ENCODE data around the gene ITGAD. TPM values are rescaled to one million over a fixed set of nuclear protein-coding genes. Genes with fewer than 3 reads are reported as not detected.

ITGAD gene
- total and polyA plus RNA-seq, 2 donors from 2014 or later = 0.13 TPM; not detected in 1

GRCh38 chr16:31404353-31405064, 11.4 kb downstream of the ITGAD start:
- FAIRE-seq (no peak), DNase-seq (no peak)
- TF ChIP-seq, protein P1, sequence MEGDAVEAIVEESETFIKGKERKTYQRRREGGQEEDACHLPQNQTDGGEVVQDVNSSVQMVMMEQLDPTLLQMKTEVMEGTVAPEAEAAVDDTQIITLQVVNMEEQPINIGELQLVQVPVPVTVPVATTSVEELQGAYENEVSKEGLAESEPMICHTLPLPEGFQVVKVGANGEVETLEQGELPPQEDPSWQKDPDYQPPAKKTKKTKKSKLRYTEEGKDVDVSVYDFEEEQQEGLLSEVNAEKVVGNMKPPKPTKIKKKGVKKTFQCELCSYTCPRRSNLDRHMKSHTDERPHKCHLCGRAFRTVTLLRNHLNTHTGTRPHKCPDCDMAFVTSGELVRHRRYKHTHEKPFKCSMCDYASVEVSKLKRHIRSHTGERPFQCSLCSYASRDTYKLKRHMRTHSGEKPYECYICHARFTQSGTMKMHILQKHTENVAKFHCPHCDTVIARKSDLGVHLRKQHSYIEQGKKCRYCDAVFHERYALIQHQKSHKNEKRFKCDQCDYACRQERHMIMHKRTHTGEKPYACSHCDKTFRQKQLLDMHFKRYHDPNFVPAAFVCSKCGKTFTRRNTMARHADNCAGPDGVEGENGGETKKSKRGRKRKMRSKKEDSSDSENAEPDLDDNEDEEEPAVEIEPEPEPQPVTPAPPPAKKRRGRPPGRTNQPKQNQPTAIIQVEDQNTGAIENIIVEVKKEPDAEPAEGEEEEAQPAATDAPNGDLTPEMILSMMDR (IDR thresholded peaks at IDR 0.05; ENCODE audit: borderline replicate concordance, extremely low read depth, insufficient read depth) = no peak
- no peak overlapping the region for H3K9ac ChIP-seq (ENCODE audit: low read length in 3 of 3)
- no peak overlapping the region for H3K4me3 ChIP-seq (ENCODE audit: low read length in 3 of 3)
- no peaks in the 10 kb centered on the region for H3K4me1 ChIP-seq (ENCODE audit: control insufficient read depth in 2 of 3, insufficient read depth in 2 of 3, low read depth in 1 of 3, low read length in 3 of 3)
- no peaks in the 10 kb centered on the region for H3K9me3 ChIP-seq (ENCODE audit: control insufficient read depth in 2 of 3, insufficient read depth in 1 of 3, low read length in 3 of 3)
- no peaks in the 10 kb centered on the region for H3K36me3 ChIP-seq (ENCODE audit: control insufficient read depth in 2 of 3, insufficient read depth in 3 of 3, low read length in 3 of 3)
- intact Hi-C loops (cut with DNase I) = no loop called here
- no peak overlapping the region for H3K27ac ChIP-seq (ENCODE audit: low read depth in 2 of 2, low read length in 2 of 2)
- H3K27me3 ChIP-seq (ENCODE audit: control insufficient read depth, insufficient read depth, low read length) = no peaks in the 10 kb centered on the region

DNA sequence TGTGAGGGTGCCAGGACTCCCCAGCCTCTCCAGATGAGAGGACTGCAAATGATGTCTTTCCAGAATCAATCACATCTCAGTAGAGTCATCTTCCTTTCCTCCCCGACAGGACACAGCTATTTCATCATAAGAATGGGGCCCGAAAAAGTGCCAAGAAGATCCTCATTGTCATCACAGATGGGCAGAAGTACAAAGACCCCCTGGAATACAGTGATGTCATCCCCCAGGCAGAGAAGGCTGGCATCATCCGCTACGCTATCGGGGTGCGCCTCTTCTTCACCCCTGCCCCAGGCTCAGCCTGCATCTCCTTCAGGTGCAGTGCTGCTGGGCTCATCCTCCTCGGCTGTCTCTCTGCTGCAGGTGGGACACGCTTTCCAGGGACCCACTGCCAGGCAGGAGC, 14.3 kb downstream of the ITGAD start:
- Histone ChIP-seq H3K9me3 (ENCODE audit: control insufficient read depth in 2 of 3, insufficient read depth in 1 of 3, low read length in 3 of 3) (no peaks in the 10 kb centered on the region), H3K9ac (ENCODE audit: low read length in 3 of 3) (no peak overlapping the region), H3K27ac (ENCODE audit: low read depth in 2 of 2, low read length in 2 of 2) (no peak overlapping the region), H3K36me3 (ENCODE audit: control insufficient read depth in 2 of 3, insufficient read depth in 3 of 3, low read length in 3 of 3) (no peaks in the 10 kb centered on the region), H3K27me3 (ENCODE audit: control insufficient read depth, insufficient read depth, low read length) (no peaks in the 10 kb centered on the region), H3K4me3 (ENCODE audit: low read length in 3 of 3) (no peak overlapping the region), H3K4me1 (ENCODE audit: control insufficient read depth in 2 of 3, insufficient read depth in 2 of 3, low read depth in 1 of 3, low read length in 3 of 3) (no peaks in the 10 kb centered on the region)
- intact Hi-C loops (cut with DNase I) = no loop called here
- FAIRE-seq = no peak
- TF ChIP-seq, protein P1 (IDR thresholded peaks at IDR 0.05; ENCODE audit: borderline replicate concordance, extremely low read depth, insufficient read depth) = no peak
- no peak for DNase-seq

DNA sequence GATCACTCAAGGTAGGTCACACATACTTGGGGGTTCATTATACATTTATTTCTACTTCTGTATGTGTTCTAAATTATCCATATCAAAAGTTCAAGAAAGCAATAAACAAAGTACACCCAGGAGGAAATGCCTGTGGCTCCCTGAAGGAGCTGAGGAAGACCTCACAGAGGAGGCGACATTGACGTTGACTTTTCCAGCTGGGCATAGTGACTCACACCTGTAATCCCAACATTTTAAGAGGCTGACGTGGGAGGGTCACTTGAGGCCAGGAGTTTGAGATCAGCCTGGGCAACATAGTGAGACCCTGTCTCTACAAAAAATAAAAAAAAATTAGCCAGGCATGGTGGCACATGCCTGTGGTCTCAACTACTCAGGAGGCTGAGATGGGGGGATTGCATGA, 16.3 kb downstream of the ITGAD start:
- DNase-seq (no peak), FAIRE-seq (no peak)
- Histone ChIP-seq H3K4me3 (ENCODE audit: low read length in 3 of 3) (no peak overlapping the region), H3K4me1 (ENCODE audit: control insufficient read depth in 2 of 3, insufficient read depth in 2 of 3, low read depth in 1 of 3, low read length in 3 of 3) (no peaks in the 10 kb centered on the region), H3K27me3 (ENCODE audit: control insufficient read depth, insufficient read depth, low read length) (no peaks in the 10 kb centered on the region), H3K9me3 (ENCODE audit: control insufficient read depth in 2 of 3, insufficient read depth in 1 of 3, low read length in 3 of 3) (no peaks in the 10 kb centered on the region), H3K36me3 (ENCODE audit: control insufficient read depth in 2 of 3, insufficient read depth in 3 of 3, low read length in 3 of 3) (no peaks in the 10 kb centered on the region), H3K27ac (ENCODE audit: low read depth in 2 of 2, low read length in 2 of 2) (no peak overlapping the region), H3K9ac (ENCODE audit: low read length in 3 of 3) (no peak overlapping the region)
- intact Hi-C loops (cut with DNase I) = no loop called here
- TF ChIP-seq, protein P1 (IDR thresholded peaks at IDR 0.05; ENCODE audit: borderline replicate concordance, extremely low read depth, insufficient read depth) = no peak

DNA sequence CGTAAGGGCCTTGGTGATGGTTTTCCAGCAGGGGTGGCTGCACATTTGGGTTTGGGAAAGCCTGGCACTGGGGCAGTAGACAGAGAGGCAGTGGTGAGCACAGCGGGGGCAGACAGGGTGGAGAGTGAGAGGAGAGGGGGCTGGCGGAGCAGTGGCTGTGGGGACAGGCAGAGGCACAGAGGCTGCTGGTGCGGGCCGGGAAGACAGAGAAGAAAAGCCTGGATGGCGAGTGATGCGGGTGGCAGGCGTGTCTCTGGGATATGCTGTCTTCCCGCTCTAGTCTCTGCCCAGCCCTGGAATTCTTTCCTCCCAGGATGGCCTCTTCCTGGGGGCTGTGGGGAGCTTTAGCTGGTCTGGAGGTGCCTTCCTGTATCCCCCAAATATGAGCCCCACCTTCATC, 16.9 kb downstream of the ITGAD start:
- Histone ChIP-seq H3K27ac (ENCODE audit: low read depth in 2 of 2, low read length in 2 of 2) (no peak overlapping the region), H3K9ac (ENCODE audit: low read length in 3 of 3) (no peak overlapping the region), H3K4me1 (ENCODE audit: control insufficient read depth in 2 of 3, insufficient read depth in 2 of 3, low read depth in 1 of 3, low read length in 3 of 3) (no peaks in the 10 kb centered on the region), H3K36me3 (ENCODE audit: control insufficient read depth in 2 of 3, insufficient read depth in 3 of 3, low read length in 3 of 3) (no peaks in the 10 kb centered on the region), H3K9me3 (ENCODE audit: control insufficient read depth in 2 of 3, insufficient read depth in 1 of 3, low read length in 3 of 3) (no peaks in the 10 kb centered on the region), H3K27me3 (ENCODE audit: control insufficient read depth, insufficient read depth, low read length) (no peaks in the 10 kb centered on the region), H3K4me3 (ENCODE audit: low read length in 3 of 3) (no peak overlapping the region)
- TF ChIP-seq, protein P1 (IDR thresholded peaks at IDR 0.05; ENCODE audit: borderline replicate concordance, extremely low read depth, insufficient read depth) = no peak
- FAIRE-seq = no peak
- intact Hi-C loops (cut with DNase I) = no loop called here
- no peak for DNase-seq

Measured in kidney (tissue), 14 donors.